ENCODE data around the gene POLRMT. TPM values are rescaled to one million over a fixed set of nuclear protein-coding genes. Genes with fewer than 3 reads are reported as not detected.

The POLRMT gene
- total RNA-seq, 4 donors from 2014 or later, result 23.2 to 39.7 (median 33.1) TPM

GRCh38 chr19:613732-614567, 19.4 kb downstream of the POLRMT start:
- no peak for TF ChIP-seq POLR2A (IDR thresholded peaks at IDR 0.05)
- no peak for TF ChIP-seq CTCF (IDR thresholded peaks at IDR 0.05)
- Histone ChIP-seq H3K36me3 (peaks cover 16 to 17% of the 10 kb centered on the region in 2 donors), H3K27ac (no peak overlapping the region), H3K4me1 (peaks cover 0 to 12% of the 10 kb centered on the region in 2 donors), H3K9me3 (no peaks in the 10 kb centered on the region), H3K27me3 (no peaks in the 10 kb centered on the region), H3K4me3 (replicated peaks in 1 of 3) (no peak overlapping the region)
- no peak for DNase-seq
- intact Hi-C loops (cut with DNase I), result no loop called here
- 78 to 88% methylated on average over 9 to 21 of the region's 54 CpGs for WGBS, 2 donors

GRCh38 chr19:612941-613340, 20.4 kb downstream of the POLRMT start:
- Histone ChIP-seq H3K9me3 (no peaks in the 10 kb centered on the region), H3K27me3 (no peaks in the 10 kb centered on the region), H3K27ac (no peak overlapping the region), H3K4me1 (peaks cover 0 to 12% of the 10 kb centered on the region in 2 donors), H3K36me3 (peaks cover 6 to 7% of the 10 kb centered on the region in 2 donors), H3K4me3 (replicated peaks in 1 of 3) (no peak overlapping the region)
- 90 to 91% methylated on average over 26 to 33 of the region's 33 CpGs for WGBS, 2 donors
- intact Hi-C loops (cut with DNase I), result no loop called here
- TF ChIP-seq CTCF (IDR thresholded peaks at IDR 0.05), result no peak
- no peak for TF ChIP-seq POLR2A (IDR thresholded peaks at IDR 0.05)
- no peak for DNase-seq

- H3K36me3 ChIP-seq, result no peaks in the 10 kb centered on the region
- H3K9me3 ChIP-seq, result no peaks in the 10 kb centered on the region
- no peaks in the 10 kb centered on the region for H3K27me3 ChIP-seq
- intact Hi-C loops (cut with DNase I), result no loop called here
- DNase-seq, result no peak
- 68 to 76% methylated on average over 9 to 13 of the region's 13 CpGs for WGBS, 2 donors
- peaks cover 0 to 11% of the 10 kb centered on the region in 2 donors for H3K4me1 ChIP-seq
- TF ChIP-seq CTCF (IDR thresholded peaks at IDR 0.05), result no peak
- TF ChIP-seq POLR2A (IDR thresholded peaks at IDR 0.05), result no peak
- no peak overlapping the region for H3K27ac ChIP-seq
- H3K4me3 ChIP-seq (replicated peaks in 1 of 3), result no peak overlapping the region
These were observed 21.9 kb downstream of the POLRMT start for GRCh38 chr19:611481-611868.

- Histone ChIP-seq H3K4me3 (replicated peaks in 1 of 3) (no peak overlapping the region), H3K27ac (no peak overlapping the region), H3K9me3 (no peaks in the 10 kb centered on the region), H3K4me1 (peaks cover 0 to 8% of the 10 kb centered on the region in 2 donors), H3K36me3 (no peaks in the 10 kb centered on the region), H3K27me3 (no peaks in the 10 kb centered on the region)
- 41 to 50% methylated on average over 21 to 35 of the region's 36 CpGs for WGBS, 2 donors
- DNase-seq, result no peak
- TF ChIP-seq POLR2A (IDR thresholded peaks at IDR 0.05), result no peak
- TF ChIP-seq CTCF (IDR thresholded peaks at IDR 0.05), result no peak
- intact Hi-C loops (cut with DNase I), result no loop called here
These were observed 22.4 kb downstream of the POLRMT start for GRCh38 chr19:610801-611480.
